Thyroid gland (tissue), 4 donors: ENCODE results near the gene PRRT1B.

Experiments
- CTCF ChIP-seq, 6 experiments: fragments of 200-600 bp in 3 of 6; fragments of 450-650 bp in 3 of 6; sonication (generic) in 3 of 6; IDR thresholded peaks; one replicate each; pipeline ENCODE4 v1.5.1; 2016 to 2019; ENCODE audit warnings: antibody characterized with exemption in 6 of 6, mild to moderate bottlenecking in 2 of 6, inconsistent platforms in 1 of 6, moderate library complexity in 1 of 6
- POLR2A ChIP-seq, 2 donors: fragments of 450-650 bp; IDR thresholded peaks; one replicate each; pipeline ENCODE4 v1.6.1; 2017; ENCODE audit warnings: antibody characterized with exemption in 2 of 2, mild to moderate bottlenecking in 2 of 2, moderate library complexity in 1 of 2

GRCh38 chr9:131589993-131590392 lies 44.7 kb downstream of the PRRT1B start:
- no peak for TF ChIP-seq POLR2A (IDR thresholded peaks at IDR 0.05)
- no peak for TF ChIP-seq CTCF (IDR thresholded peaks at IDR 0.05)
